GM19463 (cell line): Measurements from ENCODE around the gene GORASP2.
A peak's percentile ranks its signal among the peaks of the same experiment; 100 is the strongest.
"Not testable (repeated sequence)": the region's sequence is repeated elsewhere in the genome, so short reads cannot be mapped to it uniquely, and the experiment has no call there.

Experiments used
- ATAC-seq: cut with Tn5 transposase; IDR thresholded peaks from one replicate; pipeline ENCODE4 v1.9.1; 2021; ENCODE audit warnings: mild to moderate bottlenecking, moderate library complexity; ENCODE audit not compliant: unreplicated experiment

GORASP2 gene

DNA sequence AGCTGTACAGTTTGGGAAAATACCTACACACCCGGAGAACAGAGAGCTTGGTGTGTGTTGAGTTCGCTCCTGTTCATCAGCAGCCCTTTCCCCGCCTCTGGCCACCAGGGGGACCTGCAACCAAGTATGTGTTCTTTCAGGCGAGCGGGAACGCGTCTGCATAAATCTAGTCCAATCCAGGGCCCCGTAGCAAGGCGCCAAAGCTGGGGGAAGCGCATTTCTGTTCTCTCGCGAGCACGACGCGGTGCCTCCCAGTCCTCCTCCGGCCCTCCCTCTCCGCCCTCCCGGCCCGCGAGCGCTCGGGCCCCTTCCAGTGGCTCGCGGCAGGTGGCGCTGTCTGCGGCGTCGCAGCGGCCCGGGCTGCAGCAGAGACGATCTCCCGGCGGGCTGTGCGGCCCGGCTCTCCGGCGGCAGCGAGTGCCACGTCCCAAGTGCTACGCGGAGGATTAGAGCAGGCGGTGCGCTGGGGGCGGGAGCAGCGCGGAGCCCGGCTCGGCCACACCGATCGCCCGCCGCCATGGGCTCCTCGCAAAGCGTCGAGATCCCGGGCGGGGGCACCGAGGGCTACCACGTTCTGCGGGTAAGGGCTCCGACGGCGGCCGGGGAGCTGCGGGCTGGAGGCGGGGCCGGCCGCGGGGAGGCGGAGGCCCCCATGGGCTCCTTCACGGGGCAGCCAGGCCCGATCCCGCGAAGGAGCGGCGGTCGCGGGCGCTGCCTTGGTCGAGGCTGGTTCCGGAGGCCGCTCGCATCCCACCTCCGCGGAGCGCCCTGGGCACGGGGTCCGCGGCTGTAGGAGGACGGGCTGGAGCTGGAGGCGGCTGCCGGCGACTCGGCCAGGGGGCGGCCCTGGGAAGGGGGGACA, at the start of gene GORASP2:
Gene GORASP2 (plus strand): TSS at position 430 of the 862 bp plus-strand sequence. CDS start 88 bp downstream, at position 518.
- peak; percentile 84 for ATAC-seq

DNA sequence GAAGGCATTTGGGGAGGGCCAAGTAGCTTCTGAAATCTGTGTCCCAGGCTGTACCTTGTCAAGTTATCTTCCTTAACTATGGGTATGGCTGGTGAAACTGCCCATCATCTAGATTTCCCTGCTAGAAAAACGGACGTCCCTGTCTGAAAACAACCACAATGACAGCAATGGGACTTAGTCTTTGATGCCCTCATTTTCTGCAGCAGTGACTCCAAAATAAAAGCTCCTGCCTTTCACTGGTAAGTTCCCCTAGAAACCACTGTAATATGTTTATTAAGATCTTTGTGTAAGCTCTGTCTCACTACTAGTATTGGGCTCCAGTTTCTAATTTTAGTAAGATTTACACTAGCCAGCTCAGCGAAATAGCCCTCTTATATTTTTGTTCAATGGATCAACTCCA, 47.2 kb upstream of the GORASP2 start:
- no peak for ATAC-seq

DNA sequence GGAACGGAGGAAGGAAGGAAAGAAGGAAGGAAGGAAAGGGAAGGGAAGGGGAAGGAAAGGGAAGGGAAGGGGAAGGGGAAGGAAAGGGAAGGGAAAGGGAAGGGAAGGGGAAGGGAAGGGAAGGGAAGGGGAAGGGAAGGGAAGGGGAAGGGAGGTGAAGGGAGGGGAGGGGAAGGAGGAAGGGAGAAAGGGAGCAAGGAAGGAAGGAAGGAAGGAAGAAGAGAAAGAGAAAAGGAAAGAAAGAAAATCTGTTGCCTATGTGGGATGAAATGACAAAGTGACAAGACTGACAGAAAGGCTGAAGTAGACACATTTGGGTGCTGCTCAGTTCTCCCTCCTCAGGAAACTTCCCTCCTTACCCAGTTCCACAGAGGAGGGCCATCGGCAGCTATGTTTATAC, 46.3 kb upstream of the GORASP2 start:
- no peak for ATAC-seq

DNA sequence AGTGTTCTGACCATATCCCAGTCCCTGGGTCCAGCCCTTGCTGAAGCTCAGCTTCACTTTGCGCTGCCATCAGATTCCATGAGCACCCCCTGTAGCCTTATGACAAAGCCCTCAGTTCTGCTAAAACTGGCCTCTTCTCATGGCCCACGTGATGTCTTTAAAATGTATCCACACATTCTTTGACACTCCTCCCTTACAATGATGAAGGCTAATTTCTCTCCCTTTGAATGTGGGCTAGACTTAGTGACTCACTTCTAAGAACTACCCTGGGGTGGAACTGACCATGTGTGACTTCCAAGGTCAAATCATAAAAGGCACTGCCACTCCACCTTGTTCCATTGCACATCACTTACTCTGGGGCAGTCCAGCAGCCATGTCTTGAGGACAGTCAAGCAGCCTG, 45.4 kb upstream of the GORASP2 start:
- no peak for ATAC-seq

DNA sequence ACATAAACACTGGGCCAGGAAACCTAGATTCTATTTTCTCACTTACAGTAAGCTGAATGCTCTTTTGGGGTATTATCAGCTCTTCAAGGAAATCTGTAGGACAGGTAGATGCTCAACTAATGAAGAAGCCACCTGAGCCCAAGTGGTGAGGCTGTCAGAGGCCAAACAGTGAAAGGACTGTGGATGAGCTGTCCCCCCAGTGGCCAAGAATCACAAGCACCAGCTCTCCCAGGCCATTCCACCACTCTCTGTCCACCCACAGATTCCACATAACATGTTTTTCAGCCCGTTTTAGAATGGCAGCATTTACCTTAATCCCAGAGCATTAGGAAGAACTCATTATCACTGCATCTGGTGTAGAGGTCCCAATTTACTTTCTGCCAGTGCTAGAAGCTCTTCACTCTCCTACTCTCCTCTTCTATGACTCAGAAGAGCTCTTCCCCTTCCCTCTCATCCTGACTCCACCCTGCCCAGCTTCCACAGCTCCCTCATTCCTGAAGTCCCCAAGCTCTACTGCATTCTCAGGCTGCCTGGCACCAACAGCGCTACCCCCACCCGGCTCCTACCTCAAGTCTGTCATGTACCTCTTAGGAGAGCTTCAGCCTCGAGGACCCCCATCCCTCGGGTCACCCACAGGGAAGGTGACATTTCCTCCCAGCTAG, 43.8 kb upstream of the GORASP2 start:
- no peak for ATAC-seq

DNA sequence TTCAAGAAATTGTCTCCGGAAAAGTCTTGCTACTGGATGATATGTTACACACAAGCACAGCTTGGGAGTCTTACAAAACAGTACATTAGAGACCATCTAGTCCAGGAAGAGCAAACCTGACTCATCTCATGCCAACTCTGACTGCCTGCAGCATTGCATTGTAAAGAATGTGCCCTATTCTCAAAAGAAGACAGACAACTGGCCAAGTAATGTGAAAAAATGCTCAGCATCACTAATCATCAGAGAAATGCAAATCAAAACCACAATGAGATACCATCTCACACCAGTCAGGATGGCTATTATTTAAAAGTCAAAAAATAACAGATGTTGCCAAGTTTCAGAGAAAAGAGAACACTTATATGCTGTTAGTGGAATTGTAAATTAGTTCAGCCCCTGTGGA, 42.7 kb upstream of the GORASP2 start:
- ATAC-seq: no peak

DNA sequence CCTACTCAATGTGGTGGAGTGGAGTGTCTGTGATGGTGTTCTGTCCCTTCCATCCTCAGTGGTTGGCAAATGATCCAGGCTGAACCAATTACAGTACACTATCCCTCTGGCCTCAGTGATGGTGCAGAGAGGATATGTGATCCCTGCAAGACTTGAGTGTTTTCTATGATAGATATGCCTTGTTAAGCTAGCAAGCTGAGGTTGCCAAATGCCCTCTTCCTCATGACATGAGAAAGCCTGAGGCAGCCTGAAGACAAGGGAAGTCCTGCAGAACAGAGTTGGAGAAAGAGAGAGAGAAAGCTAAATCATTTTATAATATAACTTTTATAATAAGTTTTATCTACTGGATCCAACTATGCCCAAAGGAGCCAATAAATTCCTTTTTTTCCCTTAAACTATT, 41.6 kb upstream of the GORASP2 start:
- ATAC-seq: no peak

DNA sequence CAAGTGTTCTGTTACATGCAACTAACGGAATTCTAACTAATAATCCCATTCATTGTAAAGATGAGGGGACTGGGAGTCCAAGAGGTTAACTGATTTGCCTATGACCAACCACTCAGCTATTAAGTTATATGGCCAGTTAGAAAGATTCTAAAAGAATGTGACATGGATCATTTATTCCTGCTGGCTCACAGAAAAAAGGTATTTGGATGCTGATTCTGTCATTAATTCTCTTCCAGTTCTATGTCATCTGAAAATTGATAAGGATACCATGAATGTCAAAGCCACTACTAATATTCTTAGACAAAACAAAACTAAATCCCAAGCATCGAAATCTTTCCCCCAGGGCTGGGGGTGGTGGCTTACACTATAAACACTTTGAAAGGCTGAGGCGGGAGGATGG, 41.2 kb upstream of the GORASP2 start:
- no peak for ATAC-seq

DNA sequence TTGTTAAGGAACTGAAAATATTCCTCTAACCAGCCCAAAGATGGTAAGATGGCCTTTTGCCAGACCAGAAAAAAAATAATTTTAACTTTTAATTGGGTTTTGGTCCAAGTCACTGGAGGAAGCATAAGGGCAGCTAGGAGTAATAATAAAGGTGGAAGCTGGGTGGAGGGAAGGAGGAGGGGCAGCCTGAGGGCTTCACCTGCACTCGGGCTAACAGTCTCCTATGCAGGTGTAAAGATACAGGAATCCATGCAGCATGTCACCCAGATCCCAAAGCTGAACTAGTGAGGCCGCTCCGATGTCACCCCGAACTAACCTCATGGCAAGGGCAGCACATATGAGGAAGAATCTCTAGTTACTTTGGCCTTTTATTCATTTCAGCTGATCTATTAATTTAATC, 37.2 kb upstream of the GORASP2 start:
- ATAC-seq: no peak

DNA sequence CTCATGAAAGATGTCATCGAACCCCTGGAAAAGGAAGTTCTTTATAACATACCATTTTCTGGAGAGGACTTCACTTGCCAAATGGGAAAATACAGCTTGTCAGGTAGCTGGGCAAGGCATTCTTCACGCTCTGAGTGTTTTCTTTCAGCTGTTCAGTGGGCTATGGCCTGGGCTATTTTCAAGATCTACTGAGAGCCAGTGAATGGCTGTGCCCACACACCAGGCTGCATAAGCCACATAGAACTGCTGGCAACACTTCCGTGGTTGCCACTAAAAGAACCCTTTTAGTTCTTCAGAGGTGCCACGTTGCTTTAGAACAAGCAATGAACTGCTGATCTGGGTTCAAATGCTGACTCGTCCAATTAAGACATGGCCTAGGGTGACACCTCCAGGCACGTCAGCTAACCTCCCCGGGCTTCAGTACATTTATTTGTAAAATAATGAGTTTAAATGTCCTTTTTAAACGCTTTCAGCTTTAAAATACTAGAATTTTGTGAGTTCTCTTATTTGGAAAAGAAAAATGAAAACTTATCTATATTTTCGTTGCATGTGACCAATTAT, 36.6 kb upstream of the GORASP2 start:
- no peak for ATAC-seq

DNA sequence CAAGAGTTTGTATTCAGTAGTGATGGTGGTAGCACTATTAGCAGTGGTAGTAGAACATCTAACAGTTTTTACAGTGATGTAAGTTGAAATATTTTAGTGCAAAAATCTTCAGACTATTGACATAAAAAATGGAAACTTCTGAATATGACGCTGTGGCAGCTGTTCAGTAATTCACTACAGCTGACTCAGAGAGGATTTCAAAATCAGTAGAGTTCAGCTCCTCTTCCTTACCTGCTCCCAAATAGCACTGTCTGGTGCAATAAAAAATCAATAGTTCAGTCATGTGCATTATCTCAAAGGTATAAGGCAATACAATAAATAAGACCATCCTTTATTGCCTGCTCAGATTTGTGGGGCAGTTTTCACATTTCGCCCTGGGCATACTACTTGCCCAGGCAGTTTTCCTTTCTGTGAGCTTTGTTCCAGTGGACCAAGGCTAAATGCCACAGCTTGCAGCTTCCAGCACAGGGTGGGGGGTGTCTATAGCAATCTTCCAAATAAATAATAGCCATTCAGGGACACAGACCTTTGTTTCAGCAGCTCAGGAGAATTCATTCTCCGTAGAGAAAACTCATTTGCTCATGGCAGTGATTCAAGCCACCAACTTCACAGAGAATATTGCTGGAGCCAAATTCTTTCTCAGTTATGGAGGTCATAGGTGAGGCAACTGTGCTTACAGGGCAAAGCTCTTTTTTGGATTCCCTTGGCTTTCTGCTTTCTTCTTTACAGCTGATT, 33.9 kb upstream of the GORASP2 start:
- no peak for ATAC-seq

DNA sequence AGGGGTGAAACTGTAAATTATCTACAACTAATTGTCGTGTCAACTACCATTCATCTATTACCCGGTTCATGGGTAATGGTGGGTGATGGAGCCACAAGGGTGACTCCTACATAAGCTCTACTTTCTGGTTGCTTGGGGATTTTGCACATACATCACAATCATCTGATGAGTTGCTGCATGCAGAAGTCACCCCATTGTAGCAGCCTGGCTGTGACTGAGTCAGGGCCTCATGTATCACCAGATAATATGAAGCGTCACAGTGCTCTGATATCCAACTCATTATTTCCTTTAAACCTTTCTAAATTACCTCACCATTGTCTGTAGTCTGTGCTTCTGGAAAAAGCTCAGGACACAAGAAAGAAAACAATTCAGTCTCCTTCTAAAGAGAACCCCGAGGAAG, 32.4 kb upstream of the GORASP2 start:
- ATAC-seq: no peak

DNA sequence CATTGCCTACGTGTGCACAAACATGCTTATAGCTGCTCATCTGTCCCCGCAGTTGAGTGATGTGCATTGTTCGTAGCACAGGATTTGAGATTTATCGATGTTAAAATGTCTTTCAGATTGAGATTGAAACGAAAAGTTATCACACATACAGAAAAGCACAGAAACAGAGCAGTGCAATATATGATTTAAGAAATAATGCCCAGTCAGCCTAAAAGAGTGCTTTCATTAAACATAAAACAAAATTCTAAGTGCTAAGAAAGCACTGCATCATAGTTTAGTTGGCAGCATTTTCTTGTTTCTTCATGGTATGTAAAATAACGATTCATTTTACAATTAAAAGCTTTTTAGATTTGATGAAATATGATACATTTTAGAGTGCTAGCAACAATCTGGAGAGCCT, 31.9 kb upstream of the GORASP2 start:
- ATAC-seq: no peak

DNA sequence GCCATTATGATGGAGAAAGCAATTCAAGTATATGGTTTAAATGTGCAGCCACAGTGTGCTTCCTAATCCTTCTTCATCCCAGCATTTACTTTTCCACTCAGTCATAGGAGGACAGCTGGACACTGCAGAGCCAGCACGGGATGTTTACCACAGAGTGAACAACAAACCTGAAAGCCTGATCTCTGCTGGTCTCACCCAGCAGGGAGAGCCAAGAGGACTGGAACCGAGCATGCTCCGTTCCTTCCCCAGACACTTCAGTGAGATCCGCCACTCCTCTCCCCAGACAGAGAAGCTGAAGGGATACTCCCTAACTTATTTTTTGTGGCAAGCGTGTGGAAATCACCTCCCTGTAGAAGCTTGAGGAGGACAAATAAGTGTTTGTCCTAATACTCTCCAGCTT, 23.2 kb upstream of the GORASP2 start:
- ATAC-seq: no peak

DNA sequence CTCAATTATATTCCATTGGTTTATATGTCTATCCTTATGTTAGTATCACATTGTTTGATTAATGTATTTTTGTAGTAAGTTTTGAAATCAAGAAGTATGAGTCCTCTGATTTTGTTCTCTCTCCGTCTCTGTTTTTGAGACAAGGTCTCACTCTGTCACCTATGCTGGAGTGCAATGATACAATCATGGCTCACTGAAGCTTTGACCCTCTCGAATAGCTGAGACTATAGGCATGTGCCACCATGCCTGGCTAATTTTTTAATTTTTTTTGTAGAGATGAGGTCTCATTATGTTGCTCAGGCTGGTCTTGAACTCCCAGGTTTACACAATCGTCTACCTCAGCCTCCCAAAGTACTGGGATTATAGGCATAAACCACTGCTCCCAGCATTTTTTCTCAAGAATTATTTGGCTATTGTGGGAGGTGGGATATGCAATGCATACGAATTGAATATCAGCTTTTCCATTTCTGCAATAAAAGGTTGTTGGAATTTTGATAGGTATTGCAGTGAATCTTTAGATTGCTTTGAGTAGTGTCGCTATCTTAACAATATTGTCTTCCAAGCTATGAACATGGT, 17.7 kb upstream of the GORASP2 start:
- ATAC-seq: no peak

DNA sequence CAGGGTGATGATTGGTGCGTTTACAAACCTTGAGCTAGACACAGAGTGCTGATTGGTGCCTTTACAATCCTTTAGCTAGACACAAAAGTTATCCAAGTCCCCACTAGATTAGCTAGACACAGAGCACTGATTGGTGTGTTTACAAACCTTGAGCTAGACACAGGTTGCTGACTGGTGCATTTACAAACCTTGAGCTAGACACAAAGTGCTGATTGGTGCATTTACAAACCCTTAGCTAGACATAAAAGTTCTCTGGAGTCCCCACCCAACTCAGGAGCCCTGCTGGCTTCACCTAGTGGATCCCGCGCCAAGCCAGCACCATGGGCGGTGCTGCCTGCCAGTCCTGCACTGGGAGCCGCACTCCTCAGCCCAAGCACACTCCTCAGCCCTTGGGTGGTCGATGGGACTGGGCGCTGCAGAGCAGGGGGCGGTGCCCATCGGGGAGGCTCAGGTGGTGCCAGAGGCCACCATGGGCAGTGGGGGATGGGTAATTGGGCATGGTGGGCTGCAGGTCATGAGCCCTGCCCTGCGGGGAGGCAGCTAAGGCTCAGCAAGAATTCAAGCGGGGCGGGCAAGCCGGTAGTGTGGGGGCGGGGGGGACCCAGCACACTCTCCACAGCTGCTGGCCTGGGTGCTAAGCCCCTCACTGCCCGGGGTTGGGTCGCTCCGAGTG, 13.9 kb upstream of the GORASP2 start:
- not testable (repeated sequence) for ATAC-seq

DNA sequence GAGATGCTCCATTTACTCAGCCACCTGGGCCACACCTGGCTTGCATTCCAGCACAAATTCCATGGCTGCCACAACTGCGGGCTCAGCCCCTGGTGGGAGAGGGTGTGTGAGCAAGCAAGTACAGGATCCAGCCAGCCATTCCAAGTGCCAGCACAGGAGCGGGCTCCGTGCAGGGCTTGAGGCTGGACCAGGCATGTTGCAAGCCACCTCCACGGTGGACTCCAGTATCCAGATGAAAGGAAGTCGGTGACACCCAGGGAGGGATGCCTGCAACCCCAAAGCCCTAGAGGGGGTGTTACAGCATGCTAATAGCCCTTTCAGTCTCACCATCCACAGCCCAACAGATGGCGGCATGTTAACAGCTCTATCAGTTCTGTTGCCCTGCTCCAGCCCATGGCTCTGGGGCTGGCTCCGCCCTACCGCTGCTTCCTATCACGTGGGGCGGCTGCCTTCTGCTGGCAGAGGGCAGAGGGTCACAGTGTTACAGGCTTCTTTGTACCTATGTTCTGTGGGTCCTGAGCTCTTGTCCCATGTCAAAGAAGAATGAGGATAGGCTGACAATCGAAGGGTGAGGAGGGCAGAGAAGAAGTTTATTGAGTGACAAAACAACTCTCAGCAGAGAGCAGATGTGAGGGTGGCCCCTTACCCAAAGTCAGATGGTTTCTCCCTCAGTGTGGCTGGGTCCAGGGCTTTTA, 11.7 kb upstream of the GORASP2 start:
- no peak for ATAC-seq

DNA sequence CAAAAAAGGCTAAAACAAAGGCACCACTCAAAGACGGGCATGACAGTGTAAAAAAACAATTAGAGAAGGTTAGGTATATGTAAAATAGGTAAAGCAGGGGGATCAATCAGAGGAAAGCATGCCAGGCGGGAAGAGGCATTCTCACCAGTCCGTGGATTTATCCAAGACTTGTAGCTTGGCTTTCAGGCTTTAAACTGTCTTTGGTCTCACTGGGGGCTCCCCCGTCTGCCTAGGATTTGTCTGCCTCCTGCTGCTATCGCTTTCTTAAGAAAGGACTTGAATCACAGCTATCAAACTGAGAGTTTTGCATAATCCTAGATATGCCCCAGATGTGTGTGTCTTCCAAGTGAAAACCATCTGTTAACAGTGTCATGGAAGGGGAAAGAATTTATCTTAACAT, 11.1 kb upstream of the GORASP2 start:
- no peak for ATAC-seq

DNA sequence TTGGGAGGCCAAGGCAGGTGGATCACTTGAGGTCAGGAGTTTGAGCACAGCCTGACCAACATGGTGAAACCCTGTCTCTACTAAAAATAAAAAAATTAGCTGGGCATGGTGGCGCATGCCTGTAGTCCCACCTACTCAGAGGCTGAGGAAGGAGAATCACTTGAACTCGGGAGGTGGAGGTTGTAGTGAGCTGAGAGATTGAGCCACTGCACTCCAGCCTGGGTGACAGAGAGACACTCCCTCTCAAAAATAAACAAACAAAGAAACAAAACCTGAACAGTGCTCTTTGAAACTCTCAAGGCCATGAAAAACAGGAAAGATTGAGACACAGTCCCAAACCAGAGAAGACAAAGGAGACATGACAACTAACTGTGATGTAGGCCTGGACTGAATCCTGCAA, 7.2 kb upstream of the GORASP2 start:
- not testable (repeated sequence) for ATAC-seq
